H1 (cell line): ENCODE results near the gene PTGES2. TPM values are rescaled to one million over a fixed set of nuclear protein-coding genes. Genes with fewer than 3 reads are reported as not detected.

Experiments used
- CTCF ChIA-PET: fragments of 300-600 bp; sonication (Branson Sonifier 250); formaldehyde crosslinking; loops from one replicate; lab custom pipeline; 2021; ENCODE audit not compliant: partially characterized antibody; lab: Charles Lee
- POLR2A ChIA-PET: fragments of 300-600 bp; sonication (Branson Sonifier 250); formaldehyde crosslinking; loops from one replicate; lab custom pipeline; 2021; ENCODE audit warnings: inconsistent platforms; ENCODE audit not compliant: partially characterized antibody; lab: Charles Lee
- DNase-seq, 2 experiments: peaks; one replicate each; pipeline versions ENCODE4 v3.0.0 to v3.0.0-alpha.2; 2010 to 2022; ENCODE audit warnings: low spot score in 2 of 2, low read depth in 1 of 2, mixed read lengths in 1 of 2
- FAIRE-seq: peaks from 2 replicates; lab custom pipeline; 2011; peaks lifted over from hg19 to GRCh38; lab: Jason Lieb, UNC
- H2AFZ ChIP-seq: 2 replicates; pipeline ENCODE4 v1.8.1; 2012; ENCODE audit warnings: low read length, inconsistent platforms
- H2AK5ac ChIP-seq: 2 replicates; pipeline ENCODE4 v1.6.1; 2013; ENCODE audit warnings: low read depth, low read length
- H2BK120ac ChIP-seq: replicated peaks from 2 replicates; pipeline ENCODE3; 2013; ENCODE audit warnings: low read depth, low read length, inconsistent platforms
- H2BK12ac ChIP-seq: 2 replicates; pipeline ENCODE4 v1.6.1; 2013; ENCODE audit warnings: low read depth, low read length
- H2BK15ac ChIP-seq: 2 replicates; pipeline ENCODE4 v1.6.1; 2013; ENCODE audit warnings: low read length
- H2BK20ac ChIP-seq: 2 replicates; pipeline ENCODE4 v1.6.1; 2013; ENCODE audit warnings: low read length
- H2BK5ac ChIP-seq: 2 replicates; pipeline ENCODE4 v1.6.1; 2013; ENCODE audit warnings: low read depth, low read length
- H3K14ac ChIP-seq: 2 replicates; pipeline ENCODE4 v1.6.1; 2013; ENCODE audit warnings: inconsistent platforms; ENCODE audit not compliant: insufficient read length
- H3K18ac ChIP-seq: 2 replicates; pipeline ENCODE4 v1.6.1; 2013; ENCODE audit warnings: low read length; ENCODE audit errors: extremely low read depth
- H3K23ac ChIP-seq: 2 replicates; pipeline ENCODE4 v1.6.1; 2013; ENCODE audit warnings: inconsistent platforms; ENCODE audit not compliant: insufficient read length
- H3K23me2 ChIP-seq: 2 replicates; pipeline ENCODE4 v1.6.1; 2013; ENCODE audit warnings: low read depth, low read length
- H3K27ac ChIP-seq: 2 replicates; pipeline ENCODE4 v1.6.1; 2011; ENCODE audit warnings: low read depth, low read length, inconsistent platforms
- H3K27me3 ChIP-seq, 4 experiments: replicated peaks in 1 of 4; 1 replicate in 1 of 4; 2 replicates in 3 of 4; pipeline versions ENCODE4 v1.6.1 to v1.8.1; 2011 to 2013; ENCODE audit warnings: low read length in 3 of 4, mild to moderate bottlenecking in 3 of 4, inconsistent platforms in 2 of 4, mixed read lengths in 2 of 4, moderate library complexity in 1 of 4; ENCODE audit not compliant: control insufficient read depth in 3 of 4, insufficient read depth in 3 of 4; ENCODE audit errors: extremely low read depth in 1 of 4
- H3K36me3 ChIP-seq, 4 experiments: 2 replicates each; pipeline versions ENCODE4 v1.6.1 to v1.8.1; 2011 to 2013; ENCODE audit warnings: mild to moderate bottlenecking in 4 of 4, low read length in 3 of 4, moderate library complexity in 2 of 4, control low read depth in 1 of 4, inconsistent platforms in 1 of 4; ENCODE audit not compliant: insufficient read depth in 4 of 4, control insufficient read depth in 2 of 4
- H3K4ac ChIP-seq: replicated peaks from 2 replicates; pipeline ENCODE3; 2013; ENCODE audit warnings: low read length, low read depth, mixed read lengths, inconsistent platforms; ENCODE audit not compliant: insufficient read length
- H3K4me1 ChIP-seq, 4 experiments: replicated peaks in 1 of 4; 1 replicate in 1 of 4; 2 replicates in 3 of 4; pipeline versions ENCODE4 v1.6.1 to v1.8.1; 2011 to 2013; ENCODE audit warnings: low read length in 3 of 4, inconsistent platforms in 2 of 4, mixed read lengths in 1 of 4; ENCODE audit not compliant: insufficient read depth in 4 of 4, control insufficient read depth in 3 of 4
- H3K4me2 ChIP-seq, 2 experiments: 2 replicates each; pipeline versions ENCODE4 v1.6.1 to v1.8.1; 2011 to 2013; ENCODE audit warnings: low read depth in 2 of 2, low read length in 2 of 2, control low read depth in 1 of 2, inconsistent platforms in 1 of 2, mild to moderate bottlenecking in 1 of 2; ENCODE audit not compliant: insufficient read depth in 1 of 2
- H3K4me3 ChIP-seq, 4 experiments: fragments of 200-600, 300-600 bp in 1 of 4; sonication (generic), shearing (Covaris generic), sonication (Bioruptor Twin) in 1 of 4; 2 replicates each; pipeline versions ENCODE4 v1.5.1 to v1.8.1; 2011 to 2016; ENCODE audit warnings: low read length in 4 of 4, low read depth in 3 of 4, control low read depth in 2 of 4, inconsistent platforms in 2 of 4, mild to moderate bottlenecking in 2 of 4, mixed read lengths in 1 of 4, moderate library complexity in 1 of 4; ENCODE audit not compliant: insufficient read depth in 2 of 4; ENCODE audit errors: extremely low read depth in 1 of 4
- H3K56ac ChIP-seq: replicated peaks from 2 replicates; pipeline ENCODE3; 2013; ENCODE audit warnings: low read depth, mild to moderate bottlenecking, mixed read lengths, low read length, inconsistent platforms; ENCODE audit not compliant: insufficient read length
- H3K79me1 ChIP-seq: 2 replicates; pipeline ENCODE4 v1.6.1; 2013; ENCODE audit warnings: low read depth, low read length, control low read depth
- H3K79me2 ChIP-seq, 2 experiments: 2 replicates each; pipeline versions ENCODE4 v1.6.1 to v1.8.1; 2012 to 2013; ENCODE audit warnings: low read length in 2 of 2, mild to moderate bottlenecking in 2 of 2, inconsistent platforms in 1 of 2; ENCODE audit not compliant: insufficient read depth in 2 of 2, control insufficient read depth in 1 of 2
- H3K9ac ChIP-seq, 4 experiments: replicated peaks in 1 of 4; 1 replicate in 1 of 4; 2 replicates in 3 of 4; pipeline versions ENCODE4 v1.6.1 to v1.8.1; 2011 to 2013; ENCODE audit warnings: low read depth in 3 of 4, low read length in 3 of 4, control low read depth in 2 of 4, mild to moderate bottlenecking in 2 of 4, moderate library complexity in 2 of 4, inconsistent platforms in 1 of 4; ENCODE audit errors: extremely low read depth in 1 of 4
- H3K9me3 ChIP-seq, 2 experiments: 2 replicates each; pipeline versions ENCODE4 v1.6.1 to v1.8.1; 2012 to 2013; ENCODE audit warnings: mild to moderate bottlenecking in 2 of 2, moderate library complexity in 2 of 2, control low read depth in 1 of 2, inconsistent platforms in 1 of 2, low read depth in 1 of 2, low read length in 1 of 2, mixed read lengths in 1 of 2; ENCODE audit not compliant: insufficient read depth in 2 of 2
- H4K20me1 ChIP-seq, 2 experiments: replicated peaks in 1 of 2; 2 replicates each; pipeline versions ENCODE3 to v1.8.1; 2011 to 2013; ENCODE audit warnings: inconsistent platforms in 2 of 2, low read length in 2 of 2, mild to moderate bottlenecking in 1 of 2; ENCODE audit not compliant: insufficient read depth in 2 of 2, control insufficient read depth in 1 of 2
- H4K5ac ChIP-seq: 2 replicates; pipeline ENCODE4 v1.6.1; 2013; ENCODE audit warnings: low read length, low read depth, mixed read lengths, inconsistent platforms; ENCODE audit not compliant: insufficient read length
- H4K8ac ChIP-seq: 2 replicates; pipeline ENCODE4 v1.8.0; 2013; ENCODE audit warnings: mild to moderate bottlenecking, moderate library complexity, low read length, inconsistent platforms; ENCODE audit not compliant: insufficient read depth; ENCODE audit errors: extremely low read depth
- H4K91ac ChIP-seq: replicated peaks from 2 replicates; pipeline ENCODE3; 2013; ENCODE audit warnings: low read length, mixed read lengths, inconsistent platforms; ENCODE audit not compliant: insufficient read length
- ASH2L ChIP-seq: fragments of 200-600, 300-600 bp; sonication (generic); IDR thresholded peaks from one replicate; pipeline ENCODE4 v1.7.1; 2017; ENCODE audit warnings: low read length
- CBX8 ChIP-seq: fragments of 300-800, 300-1000 bp; sonication (generic); IDR thresholded peaks from 2 replicates; pipeline ENCODE4 v1.7.1; 2016; ENCODE audit warnings: low read depth, low read length, borderline replicate concordance
- CTCF ChIP-seq, 3 experiments: IDR thresholded peaks; 1 replicate in 2 of 3; 2 replicates in 1 of 3; pipeline versions ENCODE4 v1.5.1 to v1.6.1; 2011; ENCODE audit warnings: low read length in 3 of 3, mild to moderate bottlenecking in 3 of 3, inconsistent platforms in 2 of 3, low read depth in 1 of 3, moderate library complexity in 1 of 3; ENCODE audit not compliant: insufficient read depth in 1 of 3; ENCODE audit errors: control extremely low read depth in 1 of 3
- E2F6 ChIP-seq: IDR thresholded peaks from 2 replicates; pipeline ENCODE4 v1.6.1; 2012; ENCODE audit warnings: inconsistent platforms
- JUN ChIP-seq: IDR thresholded peaks from 2 replicates; pipeline ENCODE4 v1.6.1; 2011; ENCODE audit warnings: low read depth, mild to moderate bottlenecking, improper control_type of control experiment, low read length
- POLR2AphosphoS5 ChIP-seq: IDR thresholded peaks from 2 replicates; pipeline ENCODE4 v1.6.1; 2011; ENCODE audit warnings: low read depth, low read length
- POU5F1 ChIP-seq: IDR thresholded peaks from 2 replicates; pipeline ENCODE4 v1.6.1; 2011; ENCODE audit warnings: low read depth, mild to moderate bottlenecking, low read length, moderate library complexity
- SAP30 ChIP-seq: fragments of 300-600 bp; sonication (generic); IDR thresholded peaks from 2 replicates; pipeline ENCODE4 v1.7.1; 2012; ENCODE audit warnings: low read length, moderate library complexity, mild to moderate bottlenecking, inconsistent platforms; ENCODE audit not compliant: insufficient read depth, insufficient replicate concordance
- SRF ChIP-seq: IDR thresholded peaks from 2 replicates; pipeline ENCODE4 v1.6.1; 2011; ENCODE audit warnings: mild to moderate bottlenecking, low read depth, low read length, moderate library complexity
- TCF12 ChIP-seq: IDR thresholded peaks from 2 replicates; pipeline ENCODE4 v1.6.1; 2011; ENCODE audit warnings: low read depth, mild to moderate bottlenecking, low read length
- YY1 ChIP-seq: IDR thresholded peaks from 2 replicates; pipeline ENCODE4 v1.6.1; 2011; ENCODE audit warnings: low read depth, mild to moderate bottlenecking, low read length
- WGBS, 2 experiments: shearing (Covaris generic) in 1 of 2; methylation state at CpG; one replicate each; pipeline versions ENCODE4 v1.1.6 to v1.1.7; 2013 to 2015; ENCODE audit warnings: low lambda C conversion rate in 2 of 2, mixed read lengths in 2 of 2, inconsistent platforms in 1 of 2, low coverage in 1 of 2, missing lambda C conversion rate in 1 of 2; ENCODE audit not compliant: insufficient replicate concordance in 2 of 2, insufficient coverage in 1 of 2, insufficient read length in 1 of 2; ENCODE audit errors: extremely low coverage in 1 of 2, missing lambda C conversion rate in 1 of 2; 5-methylcytosine and 5-hydroxymethylcytosine counted together
- polyA plus RNA-seq, 7 experiments: library from polyadenylated mRNA; depleted of rRNA in 3 of 7; stranded (reverse) in 5 of 7; unstranded in 2 of 7; fragments of >200 nt in 5 of 7; fragments of 200-250 nt in 2 of 7; gene quantifications; 1 replicate in 5 of 7; 2 replicates in 1 of 7; 4 replicates in 1 of 7; pipeline versions ENCODE4 v1.2.1 to v1.2.3, GENCODE V29; 2011 to 2013; ENCODE audit warnings: missing spikeins in 2 of 7, mixed read lengths in 2 of 7
- total RNA-seq: library from RNA; stranded (reverse); fragmentation: NEBNext Ultra II Directional; extraction: Animal tissue kit (Norgen Biotek cat#: 25700); gene quantifications from 2 replicates; pipeline ENCODE4 v1.2.1, GENCODE V29; 2021

PTGES2 gene
- total and polyA plus RNA-seq, 2 of the 8 experiments (the other 6 are each of a cell fraction or from before 2014, with no cell fraction given): 80.7 to 81.2 TPM

- Histone ChIP-seq H3K4me1 (no peaks in the 10 kb centered on the region), H3K23me2 (no peaks in the 10 kb centered on the region), H3K27ac (no peak overlapping the region), H2BK12ac (no peak overlapping the region), H3K9me3 (no peaks in the 10 kb centered on the region), H2BK5ac (no peak overlapping the region), H2BK120ac (no peak overlapping the region), H2BK20ac (no peak overlapping the region), H4K20me1 (no peaks in the 10 kb centered on the region), H3K79me2 (no peaks in the 10 kb centered on the region), H2BK15ac (no peak overlapping the region), H3K79me1 (no peaks in the 10 kb centered on the region), H3K18ac (no peak overlapping the region), H4K8ac (no peak overlapping the region), H3K4me3 (no peak overlapping the region), H3K4ac (no peak overlapping the region), H3K14ac (no peak overlapping the region), H3K36me3 (no peaks in the 10 kb centered on the region), H4K91ac (no peak overlapping the region), H2AK5ac (no peak overlapping the region), H3K9ac (no peak overlapping the region), H2AFZ (no peak overlapping the region), H4K5ac (no peak overlapping the region), H3K4me2 (no peak overlapping the region), H3K23ac (no peak overlapping the region), H3K27me3 (no peaks in the 10 kb centered on the region), H3K56ac (no peak overlapping the region)
- FAIRE-seq (no peak), DNase-seq (no peak)
- ChIA-PET CTCF (interaction anchor here (1.9 to 2.3 kb wide), 3 partner anchors 8 to 20 kb away, joined by 8 to 11 read pairs (median 9); no protein-coding TSS in a partner anchor), POLR2A (interaction anchor here (0.9 kb wide), 2 partner anchors 10 to 13 kb away, joined by 3 read pairs; no protein-coding TSS in a partner anchor)
- 87% methylated on average over 3 of the region's 3 CpGs; no CpG with 5 or more reads in 1 of the 2 experiments for WGBS, 2 experiments
- TF ChIP-seq SAP30 (no peak), JUN (no peak), E2F6 (no peak), POU5F1 (no peak), SRF (no peak), POLR2AphosphoS5 (no peak), CTCF (IDR thresholded peaks at IDR 0.05; ENCODE audit: control extremely low read depth in 1 of 3, insufficient read depth in 1 of 3, low read depth in 1 of 3, low read length in 3 of 3) (no peak), ASH2L (no peak), YY1 (no peak), TCF12 (no peak), CBX8 (no peak)
Measured at GRCh38 chr9:128138001-128138400, 10.5 kb upstream of the PTGES2 start.
